ENCODE results near the gene RAB1B.

DNA sequence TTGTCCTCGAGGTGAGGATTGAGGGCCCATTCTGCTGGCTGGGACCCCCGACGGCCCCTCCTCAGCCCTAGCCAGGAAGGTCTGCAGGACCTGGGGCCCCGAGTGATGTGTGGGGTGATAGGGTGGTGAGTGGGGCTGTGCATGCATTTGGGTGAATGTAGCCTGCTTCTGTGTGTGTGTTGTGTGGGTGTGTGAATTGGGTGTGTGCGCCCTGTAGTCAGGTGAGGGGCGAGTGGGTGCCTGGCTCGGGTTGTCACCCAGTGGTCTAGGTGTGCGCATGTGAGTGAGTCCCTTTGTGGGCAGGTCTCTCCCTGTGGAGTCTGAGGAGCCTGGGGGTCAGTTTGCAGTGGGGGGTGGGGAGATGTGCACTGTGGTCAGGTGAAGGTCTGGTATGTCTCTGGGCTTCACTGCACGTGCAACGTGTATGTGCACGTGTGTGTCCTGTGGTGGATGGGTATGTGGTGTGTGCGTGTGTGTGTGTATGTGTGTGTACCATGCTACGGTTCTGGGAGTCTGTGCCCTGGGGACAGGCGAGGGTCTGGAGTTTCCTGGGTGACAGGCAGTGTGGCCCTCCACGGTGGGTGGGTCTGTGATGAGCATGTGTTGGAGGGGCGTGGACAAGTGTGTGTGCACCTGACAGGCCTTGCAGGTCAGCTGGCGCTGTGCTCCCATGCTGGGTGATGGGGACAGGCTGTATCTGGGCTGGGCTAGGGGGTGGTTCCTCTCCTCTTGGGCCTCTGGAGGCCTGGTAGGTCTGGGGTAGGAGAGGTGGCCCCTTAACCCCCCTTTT lies 24.3 kb downstream of the RAB1B start:
- TF ChIP-seq, protein P1, sequence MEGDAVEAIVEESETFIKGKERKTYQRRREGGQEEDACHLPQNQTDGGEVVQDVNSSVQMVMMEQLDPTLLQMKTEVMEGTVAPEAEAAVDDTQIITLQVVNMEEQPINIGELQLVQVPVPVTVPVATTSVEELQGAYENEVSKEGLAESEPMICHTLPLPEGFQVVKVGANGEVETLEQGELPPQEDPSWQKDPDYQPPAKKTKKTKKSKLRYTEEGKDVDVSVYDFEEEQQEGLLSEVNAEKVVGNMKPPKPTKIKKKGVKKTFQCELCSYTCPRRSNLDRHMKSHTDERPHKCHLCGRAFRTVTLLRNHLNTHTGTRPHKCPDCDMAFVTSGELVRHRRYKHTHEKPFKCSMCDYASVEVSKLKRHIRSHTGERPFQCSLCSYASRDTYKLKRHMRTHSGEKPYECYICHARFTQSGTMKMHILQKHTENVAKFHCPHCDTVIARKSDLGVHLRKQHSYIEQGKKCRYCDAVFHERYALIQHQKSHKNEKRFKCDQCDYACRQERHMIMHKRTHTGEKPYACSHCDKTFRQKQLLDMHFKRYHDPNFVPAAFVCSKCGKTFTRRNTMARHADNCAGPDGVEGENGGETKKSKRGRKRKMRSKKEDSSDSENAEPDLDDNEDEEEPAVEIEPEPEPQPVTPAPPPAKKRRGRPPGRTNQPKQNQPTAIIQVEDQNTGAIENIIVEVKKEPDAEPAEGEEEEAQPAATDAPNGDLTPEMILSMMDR (conservative IDR thresholded peaks at IDR 0.05), result no peak
- no peak for TF ChIP-seq ZFX (IDR thresholded peaks at IDR 0.05)
